ENCODE measurements around the gene TLE7.

TLE7 gene

DNA sequence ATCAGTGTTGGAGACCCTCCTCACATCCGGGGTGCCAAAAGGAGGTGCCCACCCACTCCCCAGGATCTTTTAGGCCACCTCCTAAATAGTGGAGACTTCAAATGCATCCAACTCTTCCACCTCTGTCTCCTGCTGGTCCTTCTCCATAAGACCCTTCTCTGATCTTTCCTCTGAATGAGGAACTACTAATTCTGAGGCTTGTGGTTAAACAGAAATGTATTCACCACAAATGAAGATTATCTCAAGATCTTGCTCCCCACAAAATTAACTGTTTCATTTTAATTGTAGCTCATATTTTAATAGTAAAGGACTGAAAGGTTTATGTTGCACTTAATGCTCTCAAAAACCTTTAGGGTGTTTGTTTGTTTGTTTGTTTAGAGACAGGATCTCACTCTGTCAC is 34.1 kb downstream of the TLE7 start:
- no peaks in the 10 kb centered on the region for H4K20me1 ChIP-seq (ENCODE audit: insufficient read depth)
- H2AFZ ChIP-seq (ENCODE audit: low read depth): no peak overlapping the region
- H3K4me3 ChIP-seq (IDR thresholded peaks at IDR 0.05; ENCODE audit: insufficient read depth, low read depth, low read length): no peak overlapping the region
- H3K4me2 ChIP-seq: no peak overlapping the region
- no peaks in the 10 kb centered on the region; the same call in 1 of the 2 replicates for H3K27me3 ChIP-seq (ENCODE audit: insufficient read depth, low read depth)
- no peak for TF ChIP-seq CTCF (conservative IDR thresholded peaks at IDR 0.05; ENCODE audit: low read depth, low read length)
- no peak overlapping the region for H3K27ac ChIP-seq
- no peak overlapping the region for H3K9ac ChIP-seq
- no peaks in the 10 kb centered on the region for H3K4me1 ChIP-seq (ENCODE audit: low read depth, poor library complexity, severe bottlenecking)
- no peaks in the 10 kb centered on the region for H3K36me3 ChIP-seq (ENCODE audit: insufficient read depth)
- H3K79me2 ChIP-seq (ENCODE audit: insufficient read depth, low read depth): no peaks in the 10 kb centered on the region

DNA sequence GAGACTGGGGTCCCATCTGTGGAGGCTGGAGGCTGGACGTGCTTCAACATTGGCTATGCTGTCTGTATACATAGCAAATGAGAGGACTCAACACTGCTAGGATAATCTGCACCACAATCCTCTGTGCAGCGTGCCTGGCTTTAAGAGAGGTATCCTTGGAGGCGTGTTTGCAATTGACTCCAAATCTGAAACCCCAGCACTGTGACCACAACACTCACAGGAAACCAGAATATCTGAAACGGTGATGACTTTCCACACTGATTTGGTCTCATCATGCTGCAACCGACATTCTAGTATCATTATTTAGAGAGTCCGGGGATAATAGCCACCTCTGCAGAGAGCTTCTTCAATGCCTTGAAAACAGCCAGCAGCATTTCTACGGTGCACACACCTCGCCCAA is 35.1 kb downstream of the TLE7 start:
- H3K79me2 ChIP-seq (ENCODE audit: insufficient read depth, low read depth): no peaks in the 10 kb centered on the region
- no peaks in the 10 kb centered on the region for H3K36me3 ChIP-seq (ENCODE audit: insufficient read depth)
- TF ChIP-seq CTCF (conservative IDR thresholded peaks at IDR 0.05; ENCODE audit: low read depth, low read length): no peak
- no peak overlapping the region for H2AFZ ChIP-seq (ENCODE audit: low read depth)
- no peak overlapping the region for H3K9ac ChIP-seq
- H4K20me1 ChIP-seq (ENCODE audit: insufficient read depth): no peaks in the 10 kb centered on the region
- no peak overlapping the region for H3K4me3 ChIP-seq (IDR thresholded peaks at IDR 0.05; ENCODE audit: insufficient read depth, low read depth, low read length)
- no peak overlapping the region for H3K4me2 ChIP-seq
- no peaks in the 10 kb centered on the region; the same call in 1 of the 2 replicates for H3K27me3 ChIP-seq (ENCODE audit: insufficient read depth, low read depth)
- H3K27ac ChIP-seq: no peak overlapping the region
- H3K4me1 ChIP-seq (ENCODE audit: low read depth, poor library complexity, severe bottlenecking): no peaks in the 10 kb centered on the region

DNA sequence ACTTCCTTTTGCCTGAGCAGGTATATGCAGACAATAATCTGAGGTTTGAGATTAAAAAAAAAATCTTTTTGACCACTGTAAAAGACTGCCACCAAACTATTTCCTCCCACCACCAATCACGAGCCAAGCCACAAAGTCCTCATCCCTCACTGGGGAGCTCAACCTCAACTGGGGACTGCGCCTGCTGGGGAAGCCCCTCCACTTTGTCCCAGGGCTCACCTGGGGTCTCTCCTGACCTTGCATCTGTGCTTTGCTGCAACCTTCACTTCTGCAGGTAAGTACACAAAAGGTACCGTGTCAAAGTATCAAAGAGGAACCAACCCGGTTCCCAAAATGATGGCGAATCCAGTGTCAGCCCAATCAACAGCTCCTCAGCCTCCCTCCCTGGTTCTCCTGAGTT is 35.5 kb downstream of the TLE7 start:
- no peak overlapping the region for H3K4me3 ChIP-seq (IDR thresholded peaks at IDR 0.05; ENCODE audit: insufficient read depth, low read depth, low read length)
- no peaks in the 10 kb centered on the region for H3K4me1 ChIP-seq (ENCODE audit: low read depth, poor library complexity, severe bottlenecking)
- H3K9ac ChIP-seq: no peak overlapping the region
- H3K27ac ChIP-seq: no peak overlapping the region
- no peaks in the 10 kb centered on the region for H3K36me3 ChIP-seq (ENCODE audit: insufficient read depth)
- no peaks in the 10 kb centered on the region; the same call in 1 of the 2 replicates for H3K27me3 ChIP-seq (ENCODE audit: insufficient read depth, low read depth)
- H3K4me2 ChIP-seq: no peak overlapping the region
- no peak for TF ChIP-seq CTCF (conservative IDR thresholded peaks at IDR 0.05; ENCODE audit: low read depth, low read length)
- H3K79me2 ChIP-seq (ENCODE audit: insufficient read depth, low read depth): no peaks in the 10 kb centered on the region
- H4K20me1 ChIP-seq (ENCODE audit: insufficient read depth): no peaks in the 10 kb centered on the region
- no peak overlapping the region for H2AFZ ChIP-seq (ENCODE audit: low read depth)

GRCh38 chr16:71404364-71404763 is 37.5 kb downstream of the TLE7 start:
- H4K20me1 ChIP-seq (ENCODE audit: insufficient read depth): no peaks in the 10 kb centered on the region
- no peak overlapping the region for H3K27ac ChIP-seq
- H3K79me2 ChIP-seq (ENCODE audit: insufficient read depth, low read depth): no peaks in the 10 kb centered on the region
- no peaks in the 10 kb centered on the region for H3K36me3 ChIP-seq (ENCODE audit: insufficient read depth)
- no peak overlapping the region for H3K4me2 ChIP-seq
- no peaks in the 10 kb centered on the region; the same call in 1 of the 2 replicates for H3K27me3 ChIP-seq (ENCODE audit: insufficient read depth, low read depth)
- no peaks in the 10 kb centered on the region for H3K4me1 ChIP-seq (ENCODE audit: low read depth, poor library complexity, severe bottlenecking)
- no peak for TF ChIP-seq CTCF (conservative IDR thresholded peaks at IDR 0.05; ENCODE audit: low read depth, low read length)
- H3K9ac ChIP-seq: no peak overlapping the region
- no peak overlapping the region for H3K4me3 ChIP-seq (IDR thresholded peaks at IDR 0.05; ENCODE audit: insufficient read depth, low read depth, low read length)
- H2AFZ ChIP-seq (ENCODE audit: low read depth): no peak overlapping the region

All from KMS-11 (cell line).